Thyroid gland (tissue), 4 donors: ENCODE results near the gene GTPBP2. TPM values are rescaled to one million over a fixed set of nuclear protein-coding genes. Genes with fewer than 3 reads are reported as not detected.

Experiments
- DNase-seq, 2 donors: peaks; one replicate each; pipeline ENCODE4 v3.0.0-alpha.2; 2019
- H3K27ac ChIP-seq, 3 donors: fragments of 200-600 bp; sonication (generic); 1 replicate in 2 of 3; 2 replicates in 1 of 3; pipeline ENCODE4 v1.5.1; 2016 to 2019; ENCODE audit warnings: mild to moderate bottlenecking in 1 of 3, moderate library complexity in 1 of 3
- H3K27me3 ChIP-seq: fragments of 200-600 bp; sonication (generic); one replicate; pipeline ENCODE4 v1.5.1; 2019
- H3K36me3 ChIP-seq, 2 donors: fragments of 200-600 bp; sonication (generic); one replicate each; pipeline ENCODE4 v1.5.1; 2016 to 2019
- H3K4me1 ChIP-seq, 2 donors: fragments of 200-600 bp; sonication (generic); one replicate each; pipeline ENCODE4 v1.5.1; 2017 to 2019
- H3K4me3 ChIP-seq, 3 donors: fragments of 200-600 bp; sonication (generic); replicated peaks in 1 of 3; 1 replicate in 2 of 3; 2 replicates in 1 of 3; pipeline ENCODE4 v1.5.1; 2016; ENCODE audit warnings: mild to moderate bottlenecking in 1 of 3
- H3K9me3 ChIP-seq: fragments of 200-600 bp; sonication (generic); one replicate; pipeline ENCODE4 v1.5.1; 2017
- POLR2A ChIP-seq, 2 donors: fragments of 450-650 bp; IDR thresholded peaks; one replicate each; pipeline ENCODE4 v1.6.1; 2017; ENCODE audit warnings: antibody characterized with exemption in 2 of 2, mild to moderate bottlenecking in 2 of 2, moderate library complexity in 1 of 2
- WGBS, 2 donors: methylation state at CpG; one replicate each; pipeline ENCODE4 v1.1.5; 2017; 5-methylcytosine and 5-hydroxymethylcytosine counted together
- intact Hi-C: fragments of 100-400 bp; cut with DNase I; formaldehyde crosslinking; loops from one replicate; pipeline ENCODE4 v1.15.1; 2023
- total RNA-seq, 4 donors: library from RNA; depleted of rRNA; stranded (reverse); fragments of >200 nt; gene quantifications; one replicate each; pipeline ENCODE4 v1.2.3, GENCODE V29; 2016
- TF ChIP-seq, protein P1 (sequence below), 6 experiments: fragments of 200-600 bp in 3 of 6; fragments of 450-650 bp in 3 of 6; sonication (generic) in 3 of 6; IDR thresholded peaks; one replicate each; pipeline ENCODE4 v1.5.1; 2016 to 2019; ENCODE audit warnings: antibody characterized with exemption in 6 of 6, mild to moderate bottlenecking in 2 of 6, inconsistent platforms in 1 of 6, moderate library complexity in 1 of 6

The GTPBP2 gene
- total RNA-seq, 4 donors from 2014 or later, result 50.2 to 65.8 (median 58.1) TPM

- WGBS, 2 donors, result 96 to 99% methylated on average over 5 of the region's 5 CpGs
- H3K9me3 ChIP-seq, result no peaks in the 10 kb centered on the region
- intact Hi-C loops, result no loop called here
- DNase-seq, result no peak
- H3K4me3 ChIP-seq, result no peak overlapping the region
- TF ChIP-seq, protein P1, sequence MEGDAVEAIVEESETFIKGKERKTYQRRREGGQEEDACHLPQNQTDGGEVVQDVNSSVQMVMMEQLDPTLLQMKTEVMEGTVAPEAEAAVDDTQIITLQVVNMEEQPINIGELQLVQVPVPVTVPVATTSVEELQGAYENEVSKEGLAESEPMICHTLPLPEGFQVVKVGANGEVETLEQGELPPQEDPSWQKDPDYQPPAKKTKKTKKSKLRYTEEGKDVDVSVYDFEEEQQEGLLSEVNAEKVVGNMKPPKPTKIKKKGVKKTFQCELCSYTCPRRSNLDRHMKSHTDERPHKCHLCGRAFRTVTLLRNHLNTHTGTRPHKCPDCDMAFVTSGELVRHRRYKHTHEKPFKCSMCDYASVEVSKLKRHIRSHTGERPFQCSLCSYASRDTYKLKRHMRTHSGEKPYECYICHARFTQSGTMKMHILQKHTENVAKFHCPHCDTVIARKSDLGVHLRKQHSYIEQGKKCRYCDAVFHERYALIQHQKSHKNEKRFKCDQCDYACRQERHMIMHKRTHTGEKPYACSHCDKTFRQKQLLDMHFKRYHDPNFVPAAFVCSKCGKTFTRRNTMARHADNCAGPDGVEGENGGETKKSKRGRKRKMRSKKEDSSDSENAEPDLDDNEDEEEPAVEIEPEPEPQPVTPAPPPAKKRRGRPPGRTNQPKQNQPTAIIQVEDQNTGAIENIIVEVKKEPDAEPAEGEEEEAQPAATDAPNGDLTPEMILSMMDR (IDR thresholded peaks at IDR 0.05), result no peak
- TF ChIP-seq POLR2A (IDR thresholded peaks at IDR 0.05), result no peak
- peaks cover 19 to 40% of the 10 kb centered on the region in 2 donors for H3K36me3 ChIP-seq
- H3K27me3 ChIP-seq, result no peaks in the 10 kb centered on the region
- H3K4me1 ChIP-seq, result no peaks in the 10 kb centered on the region
- no peak overlapping the region for H3K27ac ChIP-seq
Measured at GRCh38 chr6:43588194-43588593, 40.9 kb downstream of the GTPBP2 start.

- intact Hi-C loops, result no loop called here
- WGBS, 2 donors, result 93% methylated on average over 7 of the region's 7 CpGs
- no peak for TF ChIP-seq POLR2A (IDR thresholded peaks at IDR 0.05)
- TF ChIP-seq, protein P1 (IDR thresholded peaks at IDR 0.05), result no peak
Measured at GRCh38 chr6:43584892-43585570, 44.0 kb downstream of the GTPBP2 start.

DNA sequence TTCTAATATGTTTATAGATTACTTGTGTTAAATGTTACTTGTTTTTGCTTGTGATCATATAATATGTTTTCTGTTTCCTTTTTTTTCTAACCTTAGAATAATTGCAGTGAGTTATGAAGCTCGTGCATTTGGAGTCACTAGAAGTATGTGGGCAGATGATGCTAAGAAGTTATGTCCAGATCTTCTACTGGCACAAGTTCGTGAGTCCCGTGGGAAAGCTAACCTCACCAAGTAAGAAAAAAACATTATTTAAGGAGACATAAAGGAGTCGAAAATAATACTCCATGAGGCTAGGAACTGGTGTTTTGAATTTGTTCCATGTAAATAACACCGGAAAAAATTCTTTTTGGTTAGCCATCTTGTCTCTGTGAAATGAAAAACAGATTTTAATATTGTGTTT lies 46.2 kb downstream of the GTPBP2 start:
- no peak overlapping the region for H3K27ac ChIP-seq
- WGBS, 2 donors, result 83 to 85% methylated on average over 5 of the region's 5 CpGs
- TF ChIP-seq, protein P1 (IDR thresholded peaks at IDR 0.05), result no peak
- TF ChIP-seq POLR2A (IDR thresholded peaks at IDR 0.05), result no peak
- H3K4me3 ChIP-seq, result no peak overlapping the region
- intact Hi-C loops, result no loop called here
- H3K27me3 ChIP-seq, result no peaks in the 10 kb centered on the region
- no peak for DNase-seq
- peaks cover 9% of the 10 kb centered on the region in 2 donors for H3K4me1 ChIP-seq
- H3K9me3 ChIP-seq, result no peaks in the 10 kb centered on the region
- peaks cover 19 to 35% of the 10 kb centered on the region in 2 donors for H3K36me3 ChIP-seq

More at GRCh38 chr6:43584892-43585570, 44.0 kb downstream of the GTPBP2 start:
- Histone ChIP-seq H3K36me3 (peaks cover 19 to 42% of the 10 kb centered on the region in 2 donors), H3K27ac (no peak overlapping the region), H3K9me3 (no peaks in the 10 kb centered on the region), H3K27me3 (no peaks in the 10 kb centered on the region), H3K4me1 (no peaks in the 10 kb centered on the region), H3K4me3 (no peak overlapping the region)
- DNase-seq, result no peak

- peaks cover 27 to 31% of the 10 kb centered on the region in 2 donors for H3K4me1 ChIP-seq
- H3K27me3 ChIP-seq, result no peaks in the 10 kb centered on the region
- intact Hi-C loops, result no loop called here
- WGBS, 2 donors, result 57 to 73% methylated on average over 2 of the region's 2 CpGs
- TF ChIP-seq POLR2A (IDR thresholded peaks at IDR 0.05), result no peak
- TF ChIP-seq, protein P1 (IDR thresholded peaks at IDR 0.05), result no peak
- peak overlapping the region in 2 of 3 donors; percentile 2 to 29 for H3K27ac ChIP-seq
- no peak overlapping the region for H3K4me3 ChIP-seq
- DNase-seq, result peak in 1 of 2 donors; percentile 21
- peaks cover 7 to 11% of the 10 kb centered on the region in 2 donors for H3K36me3 ChIP-seq
- no peaks in the 10 kb centered on the region for H3K9me3 ChIP-seq
Measured at GRCh38 chr6:43579171-43579570, 49.9 kb downstream of the GTPBP2 start.

GRCh38 chr6:43578748-43579147 lies 50.3 kb downstream of the GTPBP2 start:
- Histone ChIP-seq H3K27me3 (no peaks in the 10 kb centered on the region), H3K4me3 (no peak overlapping the region), H3K36me3 (peaks cover 3 to 7% of the 10 kb centered on the region in 2 donors), H3K9me3 (no peaks in the 10 kb centered on the region), H3K4me1 (peaks cover 27 to 31% of the 10 kb centered on the region in 2 donors), H3K27ac (peak overlapping the region in 2 of 3 donors; percentile 2 to 29)
- intact Hi-C loops, result no loop called here
- WGBS, 2 donors, result 78 to 79% methylated on average over 3 of the region's 3 CpGs
- DNase-seq, result no peak
- TF ChIP-seq, protein P1 (IDR thresholded peaks at IDR 0.05), result no peak
- no peak for TF ChIP-seq POLR2A (IDR thresholded peaks at IDR 0.05)
